Esophagus muscularis mucosa (tissue), 3 donors: Measurements from ENCODE around the gene PISD.

Experiments used
- CTCF ChIP-seq, 3 experiments: fragments of 200-600 bp in 2 of 3; fragments of 450-650 bp in 1 of 3; sonication (generic) in 2 of 3; IDR thresholded peaks; one replicate each; pipeline ENCODE4 v1.5.1; 2017 to 2019; ENCODE audit warnings: antibody characterized with exemption in 3 of 3, mild to moderate bottlenecking in 2 of 3, moderate library complexity in 1 of 3
- EP300 ChIP-seq: sonication (generic); formaldehyde crosslinking; IDR thresholded peaks from one replicate; pipeline ENCODE4 v1.6.1; 2017; ENCODE audit warnings: antibody characterized with exemption

- TF ChIP-seq CTCF (IDR thresholded peaks at IDR 0.05) (no peak), EP300 (no peak)
Observed at GRCh38 chr22:31651664-31652063, 10.4 kb downstream of the PISD start.
